GM21360 (cell line): ENCODE results near the gene PARVG.
"Not testable (repeated sequence)": the region's sequence is repeated elsewhere in the genome, so short reads cannot be mapped to it uniquely, and the experiment has no call there.

Experiments
- ATAC-seq: cut with Tn5 transposase; IDR thresholded peaks from one replicate; pipeline ENCODE4 v1.9.1; 2021; ENCODE audit warnings: mild to moderate bottlenecking, moderate library complexity; ENCODE audit not compliant: unreplicated experiment

PARVG gene

GRCh38 chr22:44234372-44234771, 53.6 kb downstream of the PARVG start:
- ATAC-seq, result not testable (repeated sequence)

- ATAC-seq, result no peak
These were observed 56.6 kb downstream of the PARVG start for GRCh38 chr22:44237290-44237689.

- not testable (repeated sequence) for ATAC-seq
These were observed 60.4 kb downstream of the PARVG start for GRCh38 chr22:44241121-44241520.

DNA sequence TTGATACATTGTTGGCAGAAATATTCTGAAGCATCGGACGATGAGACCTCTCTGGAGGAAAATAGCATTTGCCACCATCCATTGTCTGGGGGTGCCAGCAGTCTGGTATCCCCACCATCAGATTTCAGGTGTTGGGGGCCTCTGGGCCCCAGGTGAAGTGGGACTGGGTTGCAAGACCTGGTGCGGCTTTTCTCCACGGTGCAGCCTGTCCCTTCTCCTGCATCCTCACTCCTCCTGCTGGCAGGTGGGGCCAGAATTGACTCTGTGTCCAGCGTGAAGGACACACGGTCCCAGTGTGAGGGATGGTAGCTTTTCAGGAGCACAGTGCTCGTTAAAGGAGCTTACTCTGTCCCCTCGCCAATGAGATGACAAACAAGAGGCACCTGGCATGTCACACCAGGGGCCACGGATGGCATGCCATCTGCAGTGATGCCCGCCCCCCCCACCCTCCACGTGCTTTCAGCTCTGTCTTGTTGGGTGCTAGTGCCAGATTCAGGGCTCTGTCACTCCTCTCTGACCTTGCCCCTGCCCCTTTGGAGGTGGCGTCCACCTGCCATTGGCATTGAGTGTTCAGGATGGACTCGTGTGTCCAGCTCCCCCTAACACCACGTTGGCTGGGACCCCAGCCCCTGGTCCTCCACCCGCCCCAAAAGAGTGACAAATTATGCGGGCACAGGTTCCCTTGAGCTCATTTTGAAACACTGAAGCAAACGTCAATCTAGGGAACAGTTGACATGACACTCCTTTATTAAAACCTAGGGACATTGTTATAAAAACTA, 62.4 kb downstream of the PARVG start:
- no peak for ATAC-seq

GRCh38 chr22:44243761-44244160, 63.0 kb downstream of the PARVG start:
- no peak for ATAC-seq

GRCh38 chr22:44244265-44244822, 63.6 kb downstream of the PARVG start:
- no peak for ATAC-seq

GRCh38 chr22:44245438-44245837, 64.7 kb downstream of the PARVG start:
- ATAC-seq, result no peak

DNA sequence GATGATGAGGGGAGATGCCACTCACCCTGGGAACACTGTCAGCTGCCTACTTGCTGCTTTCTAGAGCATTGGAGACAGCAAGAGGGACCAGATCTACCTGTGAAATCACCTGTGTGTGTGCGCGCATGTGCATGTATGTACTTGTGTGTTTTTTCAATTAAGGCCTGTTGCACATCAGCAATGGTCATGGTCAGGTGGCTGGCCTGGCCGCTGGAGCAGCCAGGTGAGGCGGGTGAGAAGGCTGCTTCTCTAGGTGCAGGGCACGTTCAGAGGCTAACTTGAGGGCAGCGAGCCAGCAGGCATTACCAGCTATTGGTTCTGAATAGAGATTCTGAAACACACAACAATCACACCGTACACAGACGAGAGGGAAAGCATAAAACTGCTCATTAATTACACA, 65.1 kb downstream of the PARVG start:
- ATAC-seq, result no peak

GRCh38 chr22:44246615-44247326, 66.0 kb downstream of the PARVG start:
- no peak for ATAC-seq

GRCh38 chr22:44247346-44247745, 66.6 kb downstream of the PARVG start:
- no peak for ATAC-seq

- no peak for ATAC-seq
These were observed 67.5 kb downstream of the PARVG start for GRCh38 chr22:44247923-44248892.

DNA sequence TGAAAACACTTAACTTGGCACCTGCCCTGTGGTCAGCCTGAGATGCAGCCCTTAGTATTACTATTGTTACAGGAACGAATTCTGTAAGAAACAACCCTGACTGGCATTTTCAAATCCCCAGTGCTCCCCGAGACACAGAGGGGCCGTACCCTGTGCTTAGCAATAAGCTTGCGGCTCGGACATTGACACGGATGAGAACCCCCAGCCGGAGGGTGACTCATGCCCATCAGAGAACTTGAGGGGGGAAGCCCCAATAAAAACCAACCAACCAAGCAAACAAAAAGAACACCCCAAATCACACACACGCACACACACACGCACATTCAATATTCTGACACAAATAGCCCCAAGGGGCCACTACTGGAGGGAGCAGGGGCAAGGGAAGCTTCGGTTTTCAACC, 68.2 kb downstream of the PARVG start:
- no peak for ATAC-seq

DNA sequence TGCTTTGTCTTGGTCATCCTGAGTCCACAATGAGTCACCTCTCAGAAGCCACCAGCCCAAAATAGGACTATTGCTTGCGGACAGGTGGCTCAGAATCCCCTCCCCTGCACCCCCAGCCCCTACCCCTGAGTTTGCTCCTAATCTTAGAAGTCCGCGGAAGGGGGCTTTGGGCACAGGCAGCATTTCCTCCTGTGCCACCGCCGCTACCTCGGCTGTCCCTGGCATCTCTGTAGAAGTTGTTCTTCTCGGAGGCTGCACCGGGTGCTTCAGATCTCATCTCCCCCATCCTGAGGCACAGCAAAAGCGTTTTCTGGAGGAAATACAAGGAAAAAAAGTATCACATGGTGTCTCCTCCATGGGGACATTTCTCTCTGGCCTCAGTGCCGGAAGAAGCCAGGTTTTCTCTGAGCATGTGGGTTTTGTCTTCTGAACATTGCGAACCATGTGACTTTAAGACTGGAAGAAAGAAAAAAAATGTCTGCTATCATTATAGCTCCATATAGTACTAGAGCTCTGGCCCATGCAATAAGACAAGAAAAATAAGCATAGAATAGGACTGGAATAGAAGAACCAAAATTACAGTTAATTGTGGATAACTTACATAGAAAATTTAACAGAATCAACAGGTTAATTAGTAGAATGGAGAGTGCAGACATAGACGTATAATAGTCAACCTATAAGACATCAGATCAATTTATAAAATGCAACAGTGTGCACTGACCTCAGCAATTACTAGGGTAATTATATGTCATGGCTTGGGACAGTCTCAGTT, 68.8 kb downstream of the PARVG start:
- no peak for ATAC-seq

DNA sequence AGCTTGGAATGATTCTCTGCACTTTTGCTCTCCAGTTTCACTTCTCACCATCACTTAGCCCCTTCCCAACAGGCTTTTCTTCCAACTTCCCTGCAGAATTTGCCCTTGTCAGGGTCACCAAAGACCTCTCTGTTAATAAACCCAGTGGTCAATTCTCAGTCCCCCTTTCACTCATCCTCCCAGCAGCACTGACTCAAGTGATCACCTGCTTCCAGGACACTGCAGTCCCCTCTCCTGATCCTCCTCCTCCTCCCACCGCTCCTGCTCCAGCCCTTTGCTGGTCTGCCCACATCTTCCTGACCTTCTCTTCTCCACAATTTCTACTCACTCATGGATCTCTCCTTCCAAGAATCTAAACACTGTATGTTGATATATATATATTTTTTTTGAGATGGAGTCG, 74.1 kb downstream of the PARVG start:
- no peak for ATAC-seq

DNA sequence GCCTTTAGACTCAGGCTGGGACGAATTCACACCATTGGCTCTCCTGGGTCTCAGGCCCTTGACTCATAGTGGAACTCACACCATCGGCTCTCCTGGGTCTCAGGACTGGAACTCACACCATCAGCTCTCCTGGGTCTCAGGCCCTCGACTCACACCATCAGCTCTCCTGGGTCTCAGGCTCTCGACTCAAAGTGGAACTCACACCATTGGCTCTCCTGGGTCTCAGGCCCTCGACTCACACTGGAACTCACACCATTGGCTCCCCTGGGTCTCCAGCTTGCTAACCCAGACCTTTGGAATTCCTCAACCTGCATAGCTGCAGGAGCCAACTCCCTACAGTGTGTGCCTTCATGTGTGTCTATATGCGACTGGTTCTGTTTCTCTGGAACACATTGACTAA, 75.4 kb downstream of the PARVG start:
- no peak for ATAC-seq

- no peak for ATAC-seq
These were observed 76.1 kb downstream of the PARVG start for GRCh38 chr22:44256556-44257485.
